ENCODE data around the gene RBM18. TPM values are rescaled to one million over a fixed set of nuclear protein-coding genes. Genes with fewer than 3 reads are reported as not detected.

Gene RBM18
- total RNA-seq, 2 experiments from 2014 or later = 20.9 to 23.4 TPM

GRCh38 chr9:122225312-122226141, 39.1 kb downstream of the RBM18 start:
- H3K27me3 Mint-ChIP-seq = peaks cover 57% of the 10 kb centered on the region
- H3K27ac Mint-ChIP-seq = no peak overlapping the region
- no peak overlapping the region for H3K4me3 Mint-ChIP-seq
- POLR2A ChIA-PET = no interaction called here
- H3K36me3 Mint-ChIP-seq = no peaks in the 10 kb centered on the region
- H3K4me1 Mint-ChIP-seq = peaks cover 6% of the 10 kb centered on the region
- no peak for DNase-seq
- ATAC-seq (ENCODE audit: low read depth) = no peak
- no peaks in the 10 kb centered on the region for H3K9me3 Mint-ChIP-seq

GRCh38 chr9:122223435-122223834, 41.2 kb downstream of the RBM18 start:
- Mint-ChIP-seq H3K4me1 (peaks cover 14% of the 10 kb centered on the region), H3K9me3 (no peaks in the 10 kb centered on the region), H3K4me3 (no peak overlapping the region), H3K36me3 (no peaks in the 10 kb centered on the region), H3K27me3 (peaks cover 78% of the 10 kb centered on the region), H3K27ac (no peak overlapping the region)
- POLR2A ChIA-PET = no interaction called here
- ATAC-seq (ENCODE audit: low read depth) = no peak
- DNase-seq = no peak

DNA sequence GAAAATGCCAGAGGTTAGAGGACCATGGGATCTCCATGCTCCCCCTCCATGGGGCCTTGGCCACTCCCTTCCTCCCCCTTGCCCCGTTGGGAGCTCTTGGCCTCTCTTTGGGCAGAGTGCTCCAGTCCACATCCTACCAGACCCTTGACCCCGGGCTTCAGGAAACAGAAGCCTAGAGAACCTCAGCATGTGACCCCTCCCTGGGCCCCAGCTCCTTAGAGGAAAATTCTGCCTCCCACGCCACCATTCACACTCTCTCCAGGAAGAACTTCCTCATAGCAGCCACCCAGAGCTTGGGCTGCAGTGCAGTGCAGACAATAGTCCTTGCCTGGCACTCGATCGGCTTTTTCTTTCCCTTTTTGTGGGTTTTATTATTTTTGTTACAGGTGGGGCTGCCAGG, 41.8 kb downstream of the RBM18 start:
- ATAC-seq (ENCODE audit: low read depth) = no peak
- POLR2A ChIA-PET = no interaction called here
- no peaks in the 10 kb centered on the region for H3K36me3 Mint-ChIP-seq
- H3K27me3 Mint-ChIP-seq = peaks cover 83% of the 10 kb centered on the region
- no peaks in the 10 kb centered on the region for H3K9me3 Mint-ChIP-seq
- H3K27ac Mint-ChIP-seq = no peak overlapping the region
- peaks cover 20% of the 10 kb centered on the region for H3K4me1 Mint-ChIP-seq
- no peak overlapping the region for H3K4me3 Mint-ChIP-seq
- no peak for DNase-seq

- peaks cover 20% of the 10 kb centered on the region for H3K4me1 Mint-ChIP-seq
- no peak overlapping the region for H3K27ac Mint-ChIP-seq
- H3K27me3 Mint-ChIP-seq = peaks cover 83% of the 10 kb centered on the region
- no peaks in the 10 kb centered on the region for H3K9me3 Mint-ChIP-seq
- H3K4me3 Mint-ChIP-seq = no peak overlapping the region
- no peak for DNase-seq
- POLR2A ChIA-PET = no interaction called here
- ATAC-seq (ENCODE audit: low read depth) = no peak
- no peaks in the 10 kb centered on the region for H3K36me3 Mint-ChIP-seq
Measured at GRCh38 chr9:122221183-122221811, 43.3 kb downstream of the RBM18 start.

GRCh38 chr9:122220673-122221182, 43.9 kb downstream of the RBM18 start:
- Mint-ChIP-seq H3K4me3 (no peak overlapping the region), H3K9me3 (no peaks in the 10 kb centered on the region), H3K4me1 (peaks cover 20% of the 10 kb centered on the region), H3K27ac (no peak overlapping the region), H3K36me3 (no peaks in the 10 kb centered on the region), H3K27me3 (peaks cover 85% of the 10 kb centered on the region)
- POLR2A ChIA-PET = no interaction called here
- ATAC-seq (ENCODE audit: low read depth) (no peak), DNase-seq (no peak)

DNA sequence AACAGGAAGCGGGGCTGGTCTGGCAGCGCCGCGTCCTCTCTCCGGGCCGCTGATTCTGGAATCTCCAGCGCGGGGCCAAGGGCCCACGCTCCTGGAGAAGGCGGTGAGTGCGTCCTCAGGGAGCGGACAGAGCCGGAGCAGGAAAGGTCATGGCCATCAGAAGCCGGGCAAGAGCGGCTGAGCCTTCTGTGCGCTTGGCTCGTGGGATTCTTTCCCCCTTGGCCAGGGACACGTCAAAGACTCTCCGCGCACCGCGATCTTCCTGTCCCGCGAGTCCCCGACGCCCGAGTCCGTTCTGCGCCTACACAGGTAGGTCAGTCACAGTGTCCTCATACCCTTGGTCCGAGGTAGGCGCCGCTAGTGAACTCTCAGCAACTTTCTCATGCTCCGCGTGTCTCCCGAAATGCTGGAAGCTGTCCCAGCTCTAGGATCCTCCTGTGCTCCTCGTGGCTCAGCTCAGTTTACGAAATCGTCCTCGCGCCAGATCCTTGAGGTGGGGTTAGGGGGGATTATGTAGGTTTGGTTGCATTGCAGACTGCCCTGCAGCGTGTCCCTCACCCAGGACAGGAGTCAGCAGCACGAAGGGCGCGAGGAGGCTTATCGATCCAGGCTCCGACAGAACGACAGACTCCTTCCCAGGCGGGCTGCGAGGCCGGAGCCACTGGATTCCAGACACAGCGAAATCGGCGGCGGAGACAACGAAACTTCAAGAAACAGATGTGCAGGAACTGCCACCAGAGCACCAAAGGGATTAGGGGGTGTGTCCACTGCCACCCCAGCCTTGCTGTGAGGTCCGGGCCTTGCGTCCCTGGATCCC, 44.6 kb downstream of the RBM18 start:
- H3K27me3 Mint-ChIP-seq = peaks cover 87% of the 10 kb centered on the region
- H3K4me1 Mint-ChIP-seq = peaks cover 20% of the 10 kb centered on the region
- H3K4me3 Mint-ChIP-seq = no peak overlapping the region
- H3K9me3 Mint-ChIP-seq = no peaks in the 10 kb centered on the region
- POLR2A ChIA-PET = no interaction called here
- no peak for DNase-seq
- no peak for ATAC-seq (ENCODE audit: low read depth)
- H3K36me3 Mint-ChIP-seq = no peaks in the 10 kb centered on the region
- no peak overlapping the region for H3K27ac Mint-ChIP-seq

GRCh38 chr9:122218935-122219855, 45.4 kb downstream of the RBM18 start:
- DNase-seq (peak; percentile 49), ATAC-seq (ENCODE audit: low read depth) (peak; percentile 37)
- peaks cover 87% of the 10 kb centered on the region for H3K27me3 Mint-ChIP-seq
- H3K4me1 Mint-ChIP-seq = peaks cover 19% of the 10 kb centered on the region
- H3K27ac Mint-ChIP-seq = no peak overlapping the region
- POLR2A ChIA-PET = no interaction called here
- H3K9me3 Mint-ChIP-seq = no peaks in the 10 kb centered on the region
- peak overlapping the region; percentile 48 for H3K4me3 Mint-ChIP-seq
- H3K36me3 Mint-ChIP-seq = no peaks in the 10 kb centered on the region

- ATAC-seq (ENCODE audit: low read depth) = peak; percentile 24
Measured at GRCh38 chr9:122218071-122218934, 46.3 kb downstream of the RBM18 start.

DNA sequence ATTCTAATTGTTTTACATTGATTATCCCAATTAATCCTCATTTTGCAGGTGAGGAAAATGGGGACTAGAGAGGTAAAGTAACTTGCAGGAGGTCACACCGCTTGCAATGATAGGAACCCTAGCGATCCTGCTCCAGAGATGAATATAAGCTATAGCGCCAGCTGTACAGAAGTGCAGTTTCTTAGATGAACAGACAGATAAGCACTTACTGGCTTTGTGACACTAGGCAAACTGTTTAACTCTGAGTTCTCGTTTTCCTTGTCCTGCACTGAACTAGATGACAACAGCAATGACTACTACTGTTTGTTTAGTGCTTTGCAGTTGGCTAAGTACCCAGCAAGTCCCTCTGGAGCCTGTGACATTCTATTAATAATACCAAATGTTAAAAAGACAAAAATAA, 47.0 kb downstream of the RBM18 start:
- no peak overlapping the region for H3K4me3 Mint-ChIP-seq
- H3K27me3 Mint-ChIP-seq = peaks cover 91% of the 10 kb centered on the region
- DNase-seq (no peak), ATAC-seq (ENCODE audit: low read depth) (no peak)
- no peaks in the 10 kb centered on the region for H3K36me3 Mint-ChIP-seq
- H3K4me1 Mint-ChIP-seq = peaks cover 18% of the 10 kb centered on the region
- H3K9me3 Mint-ChIP-seq = no peaks in the 10 kb centered on the region
- POLR2A ChIA-PET = no interaction called here
- no peak overlapping the region for H3K27ac Mint-ChIP-seq

More at GRCh38 chr9:122218071-122218934, 46.3 kb downstream of the RBM18 start:
- Mint-ChIP-seq H3K36me3 (no peaks in the 10 kb centered on the region), H3K27me3 (peaks cover 89% of the 10 kb centered on the region), H3K4me3 (peak overlapping the region; percentile 48), H3K27ac (no peak overlapping the region), H3K9me3 (no peaks in the 10 kb centered on the region), H3K4me1 (peaks cover 19% of the 10 kb centered on the region)
- DNase-seq = no peak
- POLR2A ChIA-PET = interaction anchor here (0.6 kb wide), 1 partner anchor 40 kb away, joined by 3 read pairs; no protein-coding TSS in a partner anchor

DNA sequence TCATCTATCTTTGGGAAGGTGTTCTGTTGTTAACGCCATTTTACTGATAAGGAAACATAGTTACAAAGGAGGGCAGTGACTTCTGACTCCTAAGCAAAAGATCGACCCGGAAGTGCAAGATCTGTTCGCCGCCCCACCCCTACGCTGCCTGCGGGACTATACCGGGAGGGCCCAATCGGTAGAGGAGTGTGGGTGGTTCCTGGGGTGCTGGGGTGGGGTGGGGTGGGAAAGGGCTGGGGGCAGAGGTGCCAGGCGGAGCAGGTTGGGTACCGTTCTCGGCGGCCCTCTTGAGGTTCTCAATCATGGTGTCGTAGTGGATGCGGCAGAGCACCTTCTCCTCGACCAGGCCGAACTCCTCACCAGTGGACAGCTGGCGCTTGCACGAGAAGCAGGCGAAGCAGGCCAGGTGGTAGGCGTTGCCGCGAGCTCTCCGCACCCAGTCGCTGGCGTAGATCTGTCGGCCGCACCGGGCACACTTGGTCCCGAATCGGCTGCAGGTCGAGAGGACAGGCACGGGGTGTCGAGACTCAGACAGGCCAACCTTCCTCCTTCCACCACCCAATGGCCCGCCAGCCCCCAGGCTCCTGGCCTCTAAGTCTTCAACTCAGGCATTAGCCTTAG, 47.7 kb downstream of the RBM18 start:
- no peak for ATAC-seq (ENCODE audit: low read depth)
- POLR2A ChIA-PET = no interaction called here
- H3K27ac Mint-ChIP-seq = no peak overlapping the region

DNA sequence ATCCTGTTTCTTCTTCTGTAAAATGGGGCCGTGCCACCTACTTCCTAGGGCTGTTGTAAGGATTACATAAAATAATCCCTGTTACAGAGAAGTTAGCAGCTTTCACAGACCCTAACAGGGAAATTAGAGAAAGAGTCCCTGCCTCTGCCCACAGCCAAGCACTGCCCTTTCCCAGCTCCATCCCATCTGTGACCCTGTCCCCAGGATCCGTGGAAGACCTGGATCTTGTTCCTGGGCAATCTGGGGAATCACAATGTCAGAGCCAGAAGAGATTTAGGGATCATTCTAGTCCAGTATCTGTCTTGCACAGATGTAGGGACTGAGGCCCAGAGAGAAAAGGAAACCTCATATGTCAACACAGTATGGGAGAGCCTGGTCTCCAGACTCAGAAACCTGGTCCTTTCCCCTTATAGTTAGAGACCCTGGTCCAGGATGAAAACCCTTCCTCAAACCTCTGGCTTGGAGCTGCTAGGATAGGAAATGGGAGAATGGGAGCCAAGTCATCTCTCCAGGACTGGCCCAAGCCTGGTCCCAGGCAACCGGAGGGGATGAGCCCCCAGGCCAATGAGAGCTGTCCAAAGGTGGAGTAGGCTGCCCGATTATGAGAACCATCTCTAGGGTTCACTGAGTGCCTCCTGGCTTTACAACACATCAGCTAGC, 48.4 kb downstream of the RBM18 start:
- DNase-seq = no peak
- peaks cover 18% of the 10 kb centered on the region for H3K4me1 Mint-ChIP-seq
- H3K27me3 Mint-ChIP-seq = peaks cover 91% of the 10 kb centered on the region
- H3K4me3 Mint-ChIP-seq = no peak overlapping the region
- POLR2A ChIA-PET = no interaction called here
- H3K9me3 Mint-ChIP-seq = no peaks in the 10 kb centered on the region
- H3K27ac Mint-ChIP-seq = no peak overlapping the region
- ATAC-seq (ENCODE audit: low read depth) = no peak
- H3K36me3 Mint-ChIP-seq = no peaks in the 10 kb centered on the region

More for the DNA sequence above, 47.7 kb downstream of the RBM18 start:
- Mint-ChIP-seq H3K4me3 (no peak overlapping the region), H3K36me3 (no peaks in the 10 kb centered on the region), H3K9me3 (no peaks in the 10 kb centered on the region), H3K27me3 (peaks cover 91% of the 10 kb centered on the region), H3K4me1 (peaks cover 18% of the 10 kb centered on the region)
- DNase-seq = no peak

All from activated naive CD8-positive, alpha-beta T cell treated with anti-CD3 and anti-CD28 coated beads, Interleukin-2, amount 10 ng/mL, durations not matched to agents 7 days and 5 days (primary cell).